GM12878 (cell line): ENCODE measurements around the gene ARL3. TPM values are rescaled to one million over a fixed set of nuclear protein-coding genes. Genes with fewer than 3 reads are reported as not detected.

ENCODE experiments used
- ATAC-seq: fragments of 200-7000 bp; cut with Tn5 transposase; 3 replicates; pipeline ENCODE4 v1.9.1; 2020; ENCODE audit warnings: mild to moderate bottlenecking, moderate library complexity
- BruUV-seq: library from RNA; stranded (reverse); fragments of 400-500 nt; replicated peaks from 2 replicates; lab custom pipeline; 2021; lab: Mats Ljungman, UMichigan
- CTCF ChIA-PET: fragments of 300-600 bp; sonication (Branson Sonifier 250); formaldehyde crosslinking; extraction: SDS; loops from one replicate; lab custom pipeline; 2021; ENCODE audit warnings: inconsistent platforms; lab: Yijun Ruan, JAX
- POLR2A ChIA-PET: fragments of 350-600 bp; formaldehyde crosslinking; extraction: SDS; loops from one replicate; lab custom pipeline; 2021; ENCODE audit warnings: inconsistent platforms; lab: Charles Lee
- RAD21 ChIA-PET: fragments of 300-600 bp; sonication (Branson Sonifier 250); formaldehyde crosslinking; loops from one replicate; lab custom pipeline; 2023; ENCODE audit warnings: antibody characterized with exemption; ENCODE audit not compliant: unreplicated experiment; lab: Charles Lee
- SMC1A ChIA-PET: fragments of 300-600 bp; sonication (Branson Sonifier 250); formaldehyde crosslinking; loops from one replicate; lab custom pipeline; 2023; ENCODE audit not compliant: unreplicated experiment, uncharacterized antibody; lab: Charles Lee
- DNase-seq: peaks from one replicate; pipeline ENCODE4 v3.0.0-alpha.2; 2011; ENCODE audit warnings: low read depth, low spot score
- FAIRE-seq: peaks from 3 replicates; lab custom pipeline; 2011; peaks lifted over from hg19 to GRCh38; lab: Jason Lieb, UNC
- H2AFZ ChIP-seq: 2 replicates; pipeline ENCODE4 v1.6.0; 2011; ENCODE audit warnings: low read depth, low read length, control low read depth; ENCODE audit not compliant: control insufficient read depth
- H3K27ac ChIP-seq: 2 replicates; pipeline ENCODE4 v1.5.1; 2011; ENCODE audit warnings: control low read depth; ENCODE audit not compliant: control insufficient read depth, insufficient read depth
- H3K27me3 ChIP-seq, 2 experiments: replicated peaks in 1 of 2; 2 replicates each; pipeline versions ENCODE4 v1.6.0 to v1.6.1; 2011; ENCODE audit warnings: low read length in 1 of 2; ENCODE audit not compliant: control insufficient read depth in 2 of 2, insufficient read depth in 2 of 2
- H3K36me3 ChIP-seq, 2 experiments: 2 replicates each; pipeline ENCODE4 v1.5.1; 2011; ENCODE audit warnings: low read length in 1 of 2; ENCODE audit not compliant: control insufficient read depth in 2 of 2, insufficient read depth in 2 of 2
- H3K4me1 ChIP-seq: 2 replicates; pipeline ENCODE4 v1.6.1; 2011; ENCODE audit warnings: mild to moderate bottlenecking, low read length, moderate library complexity, mixed read lengths; ENCODE audit not compliant: control insufficient read depth, insufficient read depth
- H3K4me2 ChIP-seq: 2 replicates; pipeline ENCODE4 v1.6.0; 2011; ENCODE audit warnings: control low read depth; ENCODE audit not compliant: control insufficient read depth, insufficient read depth
- H3K4me3 ChIP-seq: fragments of 200-600 bp; sonication (generic); 2 replicates; pipeline ENCODE4 v1.5.1; 2016
- H3K79me2 ChIP-seq: 2 replicates; pipeline ENCODE4 v1.6.0; 2011; ENCODE audit warnings: low read length; ENCODE audit not compliant: control insufficient read depth, insufficient read depth
- H3K9ac ChIP-seq: 2 replicates; pipeline ENCODE4 v1.8.0; 2011; ENCODE audit warnings: low read length, control low read depth, mixed read lengths; ENCODE audit not compliant: control insufficient read depth, insufficient read depth
- H3K9me3 ChIP-seq: replicated peaks from 3 replicates; pipeline ENCODE4 v1.5.1; 2011; ENCODE audit warnings: mild to moderate bottlenecking, low read length; ENCODE audit not compliant: control insufficient read depth, insufficient read depth
- H4K20me1 ChIP-seq: 2 replicates; pipeline ENCODE4 v1.6.0; 2011; ENCODE audit not compliant: control insufficient read depth, insufficient read depth
- E4F1 ChIP-seq: fragments of 450-650 bp; IDR thresholded peaks from 2 replicates; pipeline ENCODE4 v1.6.1; 2018; ENCODE audit warnings: borderline replicate concordance, mild to moderate bottlenecking; ENCODE audit not compliant: partially characterized antibody
- KAT2A ChIP-seq: conservative IDR thresholded peaks from 2 replicates; pipeline ENCODE4 v1.6.1; 2011; ENCODE audit warnings: low read depth, low read length; ENCODE audit not compliant: control insufficient read depth
- ZNF274 ChIP-seq: IDR thresholded peaks from one replicate; pipeline ENCODE4 v1.8.0; 2011; ENCODE audit not compliant: insufficient read length, insufficient read depth
- WGBS: methylation state at CpG from one replicate; pipeline ENCODE4 v1.1.6; 2016; ENCODE audit warnings: low lambda C conversion rate; ENCODE audit not compliant: insufficient replicate concordance, insufficient coverage; ENCODE audit errors: missing lambda C conversion rate; 5-methylcytosine and 5-hydroxymethylcytosine counted together
- in situ Hi-C: fragments of 300-500 bp; cut with MboI; formaldehyde crosslinking; loops from 9 replicates; pipeline ENCODE4 v1.14.3; 2018; ENCODE audit warnings: mixed read lengths
- intact Hi-C: fragments of 100-400 bp; cut with micrococcal nuclease; formaldehyde crosslinking; loops from one replicate; pipeline ENCODE4 v1.14.2; 2022; ENCODE audit not compliant: unreplicated experiment
- polyA plus RNA-seq, 11 experiments: library from polyadenylated mRNA; depleted of rRNA in 4 of 11; unstranded in 6 of 11; stranded (reverse) in 5 of 11; fragments of >200 nt; fragmentation: Nextera tagmentation in 4 of 11; fragmentation: Illumina TruSeq in 1 of 11; extraction: Ambion mirVana in 4 of 11; extraction: Trizol in 1 of 11; gene quantifications; 1 replicate in 1 of 11; 2 replicates in 10 of 11; pipeline versions ENCODE4 v1.2.1 to v1.2.3, GENCODE V29; 2011 to 2016; ENCODE audit warnings: inconsistent platforms in 2 of 11, missing spikeins in 2 of 11, low read depth in 1 of 11
- total RNA-seq, 4 experiments: library from RNA; depleted of rRNA in 3 of 4; stranded (reverse); fragments of >200 nt in 3 of 4; fragmentation: Illumina TruSeq in 1 of 4; extraction: Trizol in 1 of 4; gene quantifications; 2 replicates each; pipeline versions ENCODE4 v1.2.1 to v1.2.3, GENCODE V29; 2013 to 2021

The ARL3 gene
- total and polyA plus RNA-seq, 10 of the 15 experiments (the other 5 are each of a cell fraction or from before 2014, with no cell fraction given) = 4.9 to 26.1 (median 11.0) TPM

GRCh38 chr10:102726274-102726673 lies 12.1 kb upstream of the ARL3 start (continued):
- TF ChIP-seq E4F1 (no peak), KAT2A (no peak)

GRCh38 chr10:102723989-102724388 lies 9.8 kb upstream of the ARL3 start:
- Histone ChIP-seq H3K9me3 (no peaks in the 10 kb centered on the region), H3K9ac (no peak overlapping the region), H3K4me2 (no peak overlapping the region), H3K4me3 (no peak overlapping the region), H3K4me1 (no peaks in the 10 kb centered on the region), H2AFZ (no peak overlapping the region), H3K79me2 (peaks cover 4% of the 10 kb centered on the region; the same call in 1 of the 2 replicates), H3K36me3 (peaks cover 3 to 8% of the 10 kb centered on the region in 2 experiments; a peak in 3 of 4 replicates), H3K27ac (no peak overlapping the region), H3K27me3 (no peaks in the 10 kb centered on the region), H4K20me1 (no peaks in the 10 kb centered on the region)
- no peak for ATAC-seq
- no peak for DNase-seq
- in situ Hi-C loops = no loop called here
- intact Hi-C loops = loop anchor here (10.0 kb wide), 1 partner anchor 341 kb away; no protein-coding TSS in a partner anchor
- POLR2A ChIA-PET = interaction anchor here (1.0 kb wide), 1 partner anchor 10 kb away, joined by 3 read pairs; the partner anchor contains the start of genes ARL3 and SFXN2
- CTCF ChIA-PET = interaction anchor here (1.5 kb wide), 1 partner anchor 15 kb away, joined by 4 read pairs; no protein-coding TSS in a partner anchor
- WGBS = 97% methylated on average over 4 of the region's 4 CpGs
- SMC1A ChIA-PET = no interaction called here
- no peak for FAIRE-seq
- no peak for TF ChIP-seq ZNF274
- no TSS peak for BruUV-seq
- RAD21 ChIA-PET = no interaction called here
